Hepatocyte (in vitro differentiated cells): Measurements from ENCODE around the gene PAPPA2. TPM values are rescaled to one million over a fixed set of nuclear protein-coding genes. Genes with fewer than 3 reads are reported as not detected.

ENCODE experiments used
- DNase-seq: peaks from one replicate; pipeline ENCODE4 v3.0.0-alpha.2; 2016; ENCODE audit warnings: low spot score
- H2AFZ ChIP-seq: fragments of 200-600 bp; sonication (generic); 2 replicates; pipeline ENCODE4 v1.6.0; 2016; ENCODE audit warnings: antibody characterized with exemption, mild to moderate bottlenecking
- H3K27ac ChIP-seq: fragments of 200-600 bp; sonication (generic); 2 replicates; pipeline ENCODE4 v1.5.1; 2016; ENCODE audit warnings: mild to moderate bottlenecking
- H3K27me3 ChIP-seq: fragments of 200-600 bp; sonication (generic); 2 replicates; pipeline ENCODE4 v1.6.1; 2016
- H3K36me3 ChIP-seq: fragments of 200-600 bp; sonication (generic); replicated peaks from 2 replicates; pipeline ENCODE4 v1.5.1; 2016; ENCODE audit warnings: low read depth; ENCODE audit not compliant: insufficient read depth
- H3K4me1 ChIP-seq: fragments of 200-600 bp; sonication (generic); 2 replicates; pipeline ENCODE4 v1.5.1; 2016; ENCODE audit warnings: mild to moderate bottlenecking, moderate library complexity; ENCODE audit not compliant: insufficient read depth
- H3K4me2 ChIP-seq: fragments of 200-600 bp; sonication (generic); 2 replicates; pipeline ENCODE4 v1.6.0; 2016
- H3K4me3 ChIP-seq: fragments of 200-600 bp; sonication (generic); 2 replicates; pipeline ENCODE4 v1.5.1; 2016; ENCODE audit warnings: mild to moderate bottlenecking
- H3K79me2 ChIP-seq: fragments of 200-600 bp; sonication (generic); 2 replicates; pipeline ENCODE4 v1.6.0; 2017; ENCODE audit warnings: mild to moderate bottlenecking
- H3K9me2 ChIP-seq: fragments of 200-600 bp; sonication (generic); replicated peaks from 2 replicates; pipeline ENCODE4 v1.6.0; 2017; ENCODE audit warnings: mild to moderate bottlenecking; ENCODE audit not compliant: insufficient read depth
- H3K9me3 ChIP-seq: fragments of 200-600 bp; sonication (generic); 2 replicates; pipeline ENCODE4 v1.5.1; 2016; ENCODE audit warnings: low read depth, mild to moderate bottlenecking
- H4K20me1 ChIP-seq: fragments of 200-600 bp; sonication (generic); 2 replicates; pipeline ENCODE4 v1.6.0; 2016; ENCODE audit warnings: mild to moderate bottlenecking; ENCODE audit not compliant: insufficient read depth, poor library complexity, severe bottlenecking
- EZH2 ChIP-seq: fragments of 200-600 bp; sonication (generic); IDR thresholded peaks from 2 replicates; pipeline ENCODE4 v1.6.1; 2016; ENCODE audit warnings: antibody characterized with exemption, mild to moderate bottlenecking, borderline replicate concordance
- EZH2phosphoT487 ChIP-seq: fragments of 200-600 bp; sonication (generic); IDR thresholded peaks from one replicate; pipeline ENCODE4 v1.6.1; 2018; ENCODE audit warnings: antibody characterized with exemption, mild to moderate bottlenecking, low read depth, moderate library complexity; ENCODE audit not compliant: unreplicated experiment, severe bottlenecking
- WGBS: methylation state at CpG from one replicate; pipeline ENCODE4 v1.1.6; 2016; ENCODE audit warnings: low lambda C conversion rate; ENCODE audit errors: missing lambda C conversion rate; 5-methylcytosine and 5-hydroxymethylcytosine counted together
- polyA plus RNA-seq: library from polyadenylated mRNA; unstranded; fragments of >200 nt; fragmentation: Nextera tagmentation; extraction: Ambion mirVana; gene quantifications from 2 replicates; pipeline ENCODE4 v1.2.1, GENCODE V29; 2016
- total RNA-seq: library from RNA; depleted of rRNA; stranded (reverse); fragments of >200 nt; gene quantifications from 2 replicates; pipeline ENCODE4 v1.2.3, GENCODE V29; 2014
- TF ChIP-seq, protein P1 (sequence below): fragments of 200-600 bp; sonication (generic); IDR thresholded peaks from 2 replicates; pipeline ENCODE4 v1.5.1; 2016; ENCODE audit warnings: antibody characterized with exemption, mild to moderate bottlenecking; ENCODE audit not compliant: poor library complexity

Gene PAPPA2
- total and polyA plus RNA-seq, 2 experiments from 2014 or later: 1.9 to 2.6 TPM

- H2AFZ ChIP-seq: no peak overlapping the region
- no peaks in the 10 kb centered on the region for H4K20me1 ChIP-seq
- TF ChIP-seq EZH2 (no peak), EZH2phosphoT487 (no peak)
- TF ChIP-seq, protein P1, sequence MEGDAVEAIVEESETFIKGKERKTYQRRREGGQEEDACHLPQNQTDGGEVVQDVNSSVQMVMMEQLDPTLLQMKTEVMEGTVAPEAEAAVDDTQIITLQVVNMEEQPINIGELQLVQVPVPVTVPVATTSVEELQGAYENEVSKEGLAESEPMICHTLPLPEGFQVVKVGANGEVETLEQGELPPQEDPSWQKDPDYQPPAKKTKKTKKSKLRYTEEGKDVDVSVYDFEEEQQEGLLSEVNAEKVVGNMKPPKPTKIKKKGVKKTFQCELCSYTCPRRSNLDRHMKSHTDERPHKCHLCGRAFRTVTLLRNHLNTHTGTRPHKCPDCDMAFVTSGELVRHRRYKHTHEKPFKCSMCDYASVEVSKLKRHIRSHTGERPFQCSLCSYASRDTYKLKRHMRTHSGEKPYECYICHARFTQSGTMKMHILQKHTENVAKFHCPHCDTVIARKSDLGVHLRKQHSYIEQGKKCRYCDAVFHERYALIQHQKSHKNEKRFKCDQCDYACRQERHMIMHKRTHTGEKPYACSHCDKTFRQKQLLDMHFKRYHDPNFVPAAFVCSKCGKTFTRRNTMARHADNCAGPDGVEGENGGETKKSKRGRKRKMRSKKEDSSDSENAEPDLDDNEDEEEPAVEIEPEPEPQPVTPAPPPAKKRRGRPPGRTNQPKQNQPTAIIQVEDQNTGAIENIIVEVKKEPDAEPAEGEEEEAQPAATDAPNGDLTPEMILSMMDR: no peak
- H3K27me3 ChIP-seq: no peaks in the 10 kb centered on the region
- H3K9me2 ChIP-seq: no peaks in the 10 kb centered on the region
- no peaks in the 10 kb centered on the region for H3K79me2 ChIP-seq
- H3K4me1 ChIP-seq: no peaks in the 10 kb centered on the region
- no peak overlapping the region for H3K4me3 ChIP-seq
- H3K4me2 ChIP-seq: no peak overlapping the region
- H3K9me3 ChIP-seq: no peaks in the 10 kb centered on the region
- 64% methylated on average over 1 of the region's 1 CpG for WGBS
- H3K36me3 ChIP-seq: no peaks in the 10 kb centered on the region
- no peak overlapping the region for H3K27ac ChIP-seq
- DNase-seq: no peak
These were observed 156.3 kb downstream of the PAPPA2 start for GRCh38 chr1:176619261-176619660.

DNA sequence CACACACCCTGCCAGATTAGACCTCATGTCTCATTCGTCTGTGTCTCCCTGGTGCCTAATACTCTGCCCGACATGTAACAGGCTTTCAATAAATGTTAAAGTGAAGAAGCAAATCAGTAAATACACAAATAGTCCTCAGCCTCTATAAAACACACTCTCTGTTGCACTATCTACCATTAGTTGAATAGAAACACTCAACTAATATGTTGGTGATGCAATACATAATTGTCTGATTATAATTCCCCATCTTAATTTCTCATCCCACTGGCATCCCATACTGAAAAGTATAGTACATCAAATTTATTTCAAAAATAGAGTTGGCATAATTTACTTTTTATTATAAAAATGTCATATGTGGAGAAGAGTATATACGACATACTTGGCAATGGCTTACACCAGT, 162.4 kb downstream of the PAPPA2 start:
- WGBS: 94% methylated on average over 3 of the region's 3 CpGs
- H3K27ac ChIP-seq: no peak overlapping the region
- DNase-seq: no peak

DNA sequence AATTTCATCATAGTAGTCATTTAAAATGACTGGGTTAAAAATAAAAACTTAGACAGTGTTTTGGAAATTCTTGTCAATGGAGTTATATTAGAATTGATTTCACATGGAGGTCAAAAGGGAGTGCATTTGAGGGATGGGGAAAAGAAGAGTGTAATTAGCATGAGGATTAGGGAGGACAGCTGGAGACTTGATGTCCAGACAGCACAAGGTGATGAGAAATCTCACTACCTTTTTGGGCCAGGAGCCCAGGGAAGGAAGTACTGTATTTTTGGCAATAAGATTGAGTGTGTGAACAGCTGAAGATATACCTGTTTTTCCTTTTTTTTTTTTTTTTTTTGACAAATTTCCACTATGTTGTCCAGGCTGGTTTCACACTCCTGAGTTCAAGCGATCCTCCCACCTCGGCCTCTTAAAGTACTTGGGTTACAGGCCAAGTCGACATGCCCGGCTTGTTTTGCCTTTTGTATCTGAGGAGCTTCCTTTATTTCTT, 163.6 kb downstream of the PAPPA2 start:
- Histone ChIP-seq H3K27ac (no peak overlapping the region), H3K36me3 (no peaks in the 10 kb centered on the region), H3K27me3 (no peaks in the 10 kb centered on the region), H3K4me2 (no peak overlapping the region), H3K4me3 (no peak overlapping the region), H4K20me1 (no peaks in the 10 kb centered on the region), H3K79me2 (no peaks in the 10 kb centered on the region), H3K9me3 (no peaks in the 10 kb centered on the region), H2AFZ (no peak overlapping the region), H3K4me1 (no peaks in the 10 kb centered on the region), H3K9me2 (no peaks in the 10 kb centered on the region)
- TF ChIP-seq EZH2: no peak
- no peak for TF ChIP-seq EZH2phosphoT487
- TF ChIP-seq, protein P1: no peak
- DNase-seq: no peak
- 95% methylated on average over 4 of the region's 4 CpGs for WGBS

More for the DNA sequence above, 162.4 kb downstream of the PAPPA2 start:
- H3K4me2 ChIP-seq: no peak overlapping the region
- H2AFZ ChIP-seq: no peak overlapping the region
- H3K9me2 ChIP-seq: no peaks in the 10 kb centered on the region
- H3K4me1 ChIP-seq: no peaks in the 10 kb centered on the region
- TF ChIP-seq EZH2 (no peak), EZH2phosphoT487 (no peak)
- TF ChIP-seq, protein P1: no peak
- no peaks in the 10 kb centered on the region for H4K20me1 ChIP-seq
- H3K27me3 ChIP-seq: no peaks in the 10 kb centered on the region
- H3K9me3 ChIP-seq: no peaks in the 10 kb centered on the region
- no peaks in the 10 kb centered on the region for H3K36me3 ChIP-seq
- no peaks in the 10 kb centered on the region for H3K79me2 ChIP-seq
- H3K4me3 ChIP-seq: no peak overlapping the region
